B cell (primary cell): ENCODE measurements around the gene SH2D3C.

Experiments used
- EZH2 ChIP-seq: IDR thresholded peaks from 2 replicates; pipeline ENCODE4 v1.6.1; 2012; ENCODE audit warnings: borderline replicate concordance, low read depth, mild to moderate bottlenecking, moderate library complexity, low read length; ENCODE audit not compliant: insufficient read depth, poor library complexity, severe bottlenecking
- TF ChIP-seq, protein P1 (sequence below): fragments of 200-600 bp; IDR thresholded peaks from one replicate; pipeline ENCODE4 v1.8.0; 2022; ENCODE audit warnings: antibody characterized with exemption, mild to moderate bottlenecking

GRCh38 chr9:127744398-127745110, 33.9 kb downstream of the SH2D3C start:
- TF ChIP-seq, protein P1, sequence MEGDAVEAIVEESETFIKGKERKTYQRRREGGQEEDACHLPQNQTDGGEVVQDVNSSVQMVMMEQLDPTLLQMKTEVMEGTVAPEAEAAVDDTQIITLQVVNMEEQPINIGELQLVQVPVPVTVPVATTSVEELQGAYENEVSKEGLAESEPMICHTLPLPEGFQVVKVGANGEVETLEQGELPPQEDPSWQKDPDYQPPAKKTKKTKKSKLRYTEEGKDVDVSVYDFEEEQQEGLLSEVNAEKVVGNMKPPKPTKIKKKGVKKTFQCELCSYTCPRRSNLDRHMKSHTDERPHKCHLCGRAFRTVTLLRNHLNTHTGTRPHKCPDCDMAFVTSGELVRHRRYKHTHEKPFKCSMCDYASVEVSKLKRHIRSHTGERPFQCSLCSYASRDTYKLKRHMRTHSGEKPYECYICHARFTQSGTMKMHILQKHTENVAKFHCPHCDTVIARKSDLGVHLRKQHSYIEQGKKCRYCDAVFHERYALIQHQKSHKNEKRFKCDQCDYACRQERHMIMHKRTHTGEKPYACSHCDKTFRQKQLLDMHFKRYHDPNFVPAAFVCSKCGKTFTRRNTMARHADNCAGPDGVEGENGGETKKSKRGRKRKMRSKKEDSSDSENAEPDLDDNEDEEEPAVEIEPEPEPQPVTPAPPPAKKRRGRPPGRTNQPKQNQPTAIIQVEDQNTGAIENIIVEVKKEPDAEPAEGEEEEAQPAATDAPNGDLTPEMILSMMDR, result no peak
- no peak for TF ChIP-seq EZH2
